ENCODE measurements around the gene POLR1A.

The POLR1A gene

GRCh38 chr2:86039963-86040655, 65.6 kb downstream of the POLR1A start:
- Histone ChIP-seq H3K4me3 (ENCODE audit: low read depth in 1 of 2, low read length in 1 of 2) (no peak overlapping the region), H3K36me3 (no peaks in the 10 kb centered on the region), H3K9me3 (no peaks in the 10 kb centered on the region), H3K27me3 (no peaks in the 10 kb centered on the region), H3K27ac (no peak overlapping the region), H3K4me1 (ENCODE audit: control insufficient read depth in 1 of 2, insufficient read depth in 1 of 2, low read depth in 1 of 2, low read length in 1 of 2) (peaks cover 40 to 41% of the 10 kb centered on the region in 2 experiments)
- TF ChIP-seq, protein P1, sequence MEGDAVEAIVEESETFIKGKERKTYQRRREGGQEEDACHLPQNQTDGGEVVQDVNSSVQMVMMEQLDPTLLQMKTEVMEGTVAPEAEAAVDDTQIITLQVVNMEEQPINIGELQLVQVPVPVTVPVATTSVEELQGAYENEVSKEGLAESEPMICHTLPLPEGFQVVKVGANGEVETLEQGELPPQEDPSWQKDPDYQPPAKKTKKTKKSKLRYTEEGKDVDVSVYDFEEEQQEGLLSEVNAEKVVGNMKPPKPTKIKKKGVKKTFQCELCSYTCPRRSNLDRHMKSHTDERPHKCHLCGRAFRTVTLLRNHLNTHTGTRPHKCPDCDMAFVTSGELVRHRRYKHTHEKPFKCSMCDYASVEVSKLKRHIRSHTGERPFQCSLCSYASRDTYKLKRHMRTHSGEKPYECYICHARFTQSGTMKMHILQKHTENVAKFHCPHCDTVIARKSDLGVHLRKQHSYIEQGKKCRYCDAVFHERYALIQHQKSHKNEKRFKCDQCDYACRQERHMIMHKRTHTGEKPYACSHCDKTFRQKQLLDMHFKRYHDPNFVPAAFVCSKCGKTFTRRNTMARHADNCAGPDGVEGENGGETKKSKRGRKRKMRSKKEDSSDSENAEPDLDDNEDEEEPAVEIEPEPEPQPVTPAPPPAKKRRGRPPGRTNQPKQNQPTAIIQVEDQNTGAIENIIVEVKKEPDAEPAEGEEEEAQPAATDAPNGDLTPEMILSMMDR (IDR thresholded peaks at IDR 0.05): no peak

GRCh38 chr2:86039178-86039962, 66.3 kb downstream of the POLR1A start:
- peak overlapping the region; percentile 96 for H3K27ac ChIP-seq
- H3K4me3 ChIP-seq (ENCODE audit: low read depth in 1 of 2, low read length in 1 of 2): no peak overlapping the region
- peaks cover 43 to 47% of the 10 kb centered on the region in 2 experiments for H3K4me1 ChIP-seq (ENCODE audit: control insufficient read depth in 1 of 2, insufficient read depth in 1 of 2, low read depth in 1 of 2, low read length in 1 of 2)
- no peaks in the 10 kb centered on the region for H3K36me3 ChIP-seq
- H3K27me3 ChIP-seq: no peaks in the 10 kb centered on the region
- no peaks in the 10 kb centered on the region for H3K9me3 ChIP-seq
- TF ChIP-seq, protein P1 (IDR thresholded peaks at IDR 0.05): no peak

GRCh38 chr2:86038291-86039081, 67.2 kb downstream of the POLR1A start:
- TF ChIP-seq, protein P1 (IDR thresholded peaks at IDR 0.05): no peak
- H3K4me3 ChIP-seq (ENCODE audit: low read depth in 1 of 2, low read length in 1 of 2): no peak overlapping the region
- H3K4me1 ChIP-seq (ENCODE audit: control insufficient read depth in 1 of 2, insufficient read depth in 1 of 2, low read depth in 1 of 2, low read length in 1 of 2): peaks cover 43 to 47% of the 10 kb centered on the region in 2 experiments
- H3K36me3 ChIP-seq: no peaks in the 10 kb centered on the region
- H3K9me3 ChIP-seq: no peaks in the 10 kb centered on the region
- no peaks in the 10 kb centered on the region for H3K27me3 ChIP-seq
- peak overlapping the region; percentile 96 for H3K27ac ChIP-seq

DNA sequence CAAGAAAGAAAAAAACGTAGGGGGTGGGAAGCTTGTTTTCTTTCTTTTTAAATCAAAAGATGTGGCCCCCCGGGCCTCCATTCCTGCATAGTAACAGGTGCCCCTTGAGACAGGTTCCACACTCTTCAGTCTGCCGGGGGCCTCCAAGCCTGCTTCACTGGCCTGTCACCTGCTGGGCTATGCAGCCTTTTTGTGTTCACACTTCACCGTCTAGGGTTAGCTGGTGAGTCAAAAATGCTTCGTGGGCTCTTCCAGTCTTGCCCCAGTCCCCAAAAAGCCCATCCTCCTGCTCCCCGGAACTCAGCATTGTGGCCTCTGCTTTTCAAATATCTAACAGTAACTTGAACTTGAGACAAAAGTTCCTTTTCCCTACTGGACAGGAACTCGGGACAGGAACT, 67.9 kb downstream of the POLR1A start:
- peak overlapping the region; percentile 96 for H3K27ac ChIP-seq
- H3K4me3 ChIP-seq (ENCODE audit: low read depth in 1 of 2, low read length in 1 of 2): no peak overlapping the region
- H3K4me1 ChIP-seq (ENCODE audit: control insufficient read depth in 1 of 2, insufficient read depth in 1 of 2, low read depth in 1 of 2, low read length in 1 of 2): peaks cover 43 to 47% of the 10 kb centered on the region in 2 experiments
- H3K27me3 ChIP-seq: no peaks in the 10 kb centered on the region
- no peaks in the 10 kb centered on the region for H3K36me3 ChIP-seq
- no peaks in the 10 kb centered on the region for H3K9me3 ChIP-seq
- TF ChIP-seq, protein P1 (IDR thresholded peaks at IDR 0.05): no peak

DNA sequence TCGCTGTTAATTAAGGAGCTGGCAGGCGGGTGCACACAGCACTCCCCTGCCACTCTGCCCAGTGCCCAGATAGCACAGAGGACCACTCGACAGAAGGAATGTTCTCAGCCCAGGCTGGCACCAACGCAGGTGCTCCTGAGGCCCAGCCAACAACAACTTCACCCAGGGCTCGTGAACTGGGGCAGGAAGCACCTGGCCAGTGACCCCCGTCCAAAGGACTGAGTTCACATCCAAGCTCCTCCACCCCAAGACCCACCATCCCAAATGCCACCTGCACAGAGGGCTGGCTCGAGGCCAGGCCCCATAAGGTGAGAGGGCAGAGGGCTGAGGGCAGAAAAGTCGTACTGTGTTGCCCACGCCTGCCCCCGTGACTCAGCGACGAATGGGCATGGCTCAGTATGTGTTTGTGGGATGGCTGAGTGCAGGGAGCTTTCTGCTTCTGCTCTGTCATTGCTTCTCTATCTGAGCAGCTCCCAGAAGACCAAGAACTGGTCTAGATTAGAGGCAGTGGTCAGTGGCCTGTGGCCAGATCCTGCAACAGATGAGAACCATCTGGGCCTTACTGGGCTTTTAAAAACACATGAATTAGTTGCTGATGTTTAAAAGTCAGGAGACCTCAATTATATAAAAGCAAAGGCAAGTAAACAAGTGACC, 68.4 kb downstream of the POLR1A start:
- peaks cover 43 to 47% of the 10 kb centered on the region in 2 experiments for H3K4me1 ChIP-seq (ENCODE audit: control insufficient read depth in 1 of 2, insufficient read depth in 1 of 2, low read depth in 1 of 2, low read length in 1 of 2)
- H3K27me3 ChIP-seq: no peaks in the 10 kb centered on the region
- peak overlapping the region; percentile 96 for H3K27ac ChIP-seq
- H3K9me3 ChIP-seq: no peaks in the 10 kb centered on the region
- TF ChIP-seq, protein P1 (IDR thresholded peaks at IDR 0.05): no peak
- peak overlapping the region; percentile 50 to 51 for H3K4me3 ChIP-seq (ENCODE audit: low read depth in 1 of 2, low read length in 1 of 2)
- H3K36me3 ChIP-seq: no peaks in the 10 kb centered on the region
